B cell (primary cell): ENCODE results near the gene ARRDC1. TPM values are rescaled to one million over a fixed set of nuclear protein-coding genes. Genes with fewer than 3 reads are reported as not detected.

Experiments used
- ATAC-seq: fragments of 200-7000 bp; cut with Tn5 transposase; one replicate; pipeline ENCODE4 v1.10.0; 2021; ENCODE audit warnings: low read depth, mild to moderate bottlenecking, moderate number of reproducible peaks, moderate library complexity
- CTCF ChIA-PET: fragments of 350-600 bp; sonication (Branson Sonifier 250); formaldehyde crosslinking; loops from one replicate; lab custom pipeline; 2021; ENCODE audit warnings: antibody characterized with exemption, inconsistent platforms; lab: Charles Lee
- POLR2A ChIA-PET: fragments of 350-600 bp; sonication (Branson Sonifier 250); formaldehyde crosslinking; loops from one replicate; lab custom pipeline; 2021; ENCODE audit warnings: antibody characterized with exemption; lab: Charles Lee
- DNase-seq: peaks from one replicate; pipeline ENCODE4 v3.0.0; 2013
- H2AFZ ChIP-seq: 2 replicates; pipeline ENCODE4 v1.6.1; 2012; ENCODE audit warnings: mild to moderate bottlenecking, low read depth, low read length; ENCODE audit not compliant: insufficient read depth, poor library complexity, severe bottlenecking
- H3K27ac ChIP-seq, 2 donors: 1 replicate in 1 of 2; 2 replicates in 1 of 2; pipeline ENCODE4 v1.5.1; 2012 to 2013; ENCODE audit warnings: low read length in 2 of 2, mild to moderate bottlenecking in 2 of 2, moderate library complexity in 1 of 2
- H3K27me3 ChIP-seq, 4 experiments: fragments of 200-600 bp in 1 of 4; sonication (generic) in 1 of 4; replicated peaks in 1 of 4; 1 replicate in 2 of 4; 2 replicates in 2 of 4; pipeline versions ENCODE4 v1.6.1 to v1.7.0; 2013 to 2016; ENCODE audit warnings: low read length in 3 of 4, mild to moderate bottlenecking in 2 of 4, mixed read lengths in 1 of 4, moderate library complexity in 1 of 4; ENCODE audit not compliant: insufficient read depth in 4 of 4, control insufficient read depth in 3 of 4; ENCODE audit errors: control extremely low read depth in 1 of 4
- H3K36me3 ChIP-seq, 2 experiments: replicated peaks in 1 of 2; 1 replicate in 1 of 2; 2 replicates in 1 of 2; pipeline versions ENCODE4 v1.6.1 to v1.7.1; 2013; ENCODE audit warnings: low read length in 1 of 2; ENCODE audit not compliant: insufficient read depth in 2 of 2, control insufficient read depth in 1 of 2; ENCODE audit errors: control extremely low read depth in 1 of 2, extremely low read depth in 1 of 2
- H3K4me1 ChIP-seq, 2 donors: fragments of 200-600 bp in 1 of 2; sonication (generic) in 1 of 2; 1 replicate in 1 of 2; 2 replicates in 1 of 2; pipeline versions ENCODE4 v1.5.1 to v1.6.1; 2013 to 2017; ENCODE audit warnings: low read length in 2 of 2; ENCODE audit not compliant: control insufficient read depth in 2 of 2, insufficient read depth in 2 of 2
- H3K4me2 ChIP-seq: replicated peaks from 2 replicates; pipeline ENCODE3; 2012; ENCODE audit warnings: mild to moderate bottlenecking, low read depth, low read length; ENCODE audit not compliant: poor library complexity, severe bottlenecking
- H3K4me3 ChIP-seq, 5 experiments: fragments of 200-600 bp in 1 of 5; sonication (generic) in 1 of 5; 1 replicate in 3 of 5; 2 replicates in 2 of 5; pipeline versions ENCODE4 v1.5.1 to v1.7.0; 2011 to 2016; ENCODE audit warnings: low read length in 4 of 5, mild to moderate bottlenecking in 4 of 5, low read depth in 2 of 5, control low read depth in 1 of 5, moderate library complexity in 1 of 5; ENCODE audit not compliant: insufficient read depth in 1 of 5; ENCODE audit errors: control extremely low read depth in 1 of 5, extremely low read depth in 1 of 5
- H3K79me2 ChIP-seq: fragments of 200-600 bp; sonication (generic); one replicate; pipeline ENCODE4 v1.6.0; 2016; ENCODE audit warnings: low read length; ENCODE audit not compliant: control insufficient read depth, insufficient read depth
- H3K9ac ChIP-seq: fragments of 200-600 bp; sonication (generic); 2 replicates; pipeline ENCODE4 v1.6.1; 2017; ENCODE audit warnings: mild to moderate bottlenecking, low read length, moderate library complexity
- H3K9me3 ChIP-seq, 3 donors: one replicate each; pipeline versions ENCODE4 v1.6.1 to v1.7.1; 2013; ENCODE audit warnings: low read length in 2 of 3; ENCODE audit not compliant: control insufficient read depth in 2 of 3, insufficient read depth in 1 of 3; ENCODE audit errors: control extremely low read depth in 1 of 3
- H4K20me1 ChIP-seq: 2 replicates; pipeline ENCODE4 v1.6.0; 2012; ENCODE audit warnings: mild to moderate bottlenecking, low read length; ENCODE audit not compliant: insufficient read depth, control insufficient read depth, poor library complexity, severe bottlenecking
- H3K27ac Mint-ChIP-seq: one replicate; pipeline ENCODE4 v1.8.0; 2021; ENCODE audit warnings: mixed read lengths
- H3K27me3 Mint-ChIP-seq: one replicate; pipeline ENCODE4 v1.8.0; 2021; ENCODE audit warnings: mixed read lengths
- H3K4me1 Mint-ChIP-seq: one replicate; pipeline ENCODE4 v1.8.0; 2021; ENCODE audit warnings: mixed read lengths
- H3K4me3 Mint-ChIP-seq: one replicate; pipeline ENCODE4 v1.8.0; 2021; ENCODE audit warnings: mixed read lengths
- H3K9me3 Mint-ChIP-seq: one replicate; pipeline ENCODE4 v1.8.0; 2022; ENCODE audit warnings: mixed read lengths; ENCODE audit not compliant: insufficient read depth
- EZH2 ChIP-seq: IDR thresholded peaks from 2 replicates; pipeline ENCODE4 v1.6.1; 2012; ENCODE audit warnings: borderline replicate concordance, low read depth, mild to moderate bottlenecking, moderate library complexity, low read length; ENCODE audit not compliant: insufficient read depth, poor library complexity, severe bottlenecking
- WGBS: methylation state at CpG from one replicate; pipeline ENCODE4 v1.1.5; 2013; ENCODE audit warnings: missing lambda C conversion rate; ENCODE audit not compliant: insufficient coverage; 5-methylcytosine and 5-hydroxymethylcytosine counted together
- intact Hi-C: fragments of 100-400 bp; cut with micrococcal nuclease; formaldehyde crosslinking; loops from one replicate; pipeline ENCODE4 v1.10.0; 2022
- polyA plus RNA-seq: library from polyadenylated mRNA; depleted of rRNA; stranded (reverse); fragments of >200 nt; gene quantifications from 2 replicates; pipeline ENCODE4 v1.2.3, GENCODE V29; 2012
- total RNA-seq, 2 donors: library from RNA; stranded (reverse); fragments of 120-200 nt in 1 of 2; gene quantifications; 1 replicate in 1 of 2; 2 replicates in 1 of 2; pipeline versions ENCODE4 v1.2.3 to v1.2.4, GENCODE V29; 2013 to 2022
- TF ChIP-seq, protein P1 (sequence below): fragments of 200-600 bp; IDR thresholded peaks from one replicate; pipeline ENCODE4 v1.8.0; 2022; ENCODE audit warnings: antibody characterized with exemption, mild to moderate bottlenecking

ARRDC1 gene
- total and polyA plus RNA-seq, 2 donors (not counting 1 experiment from before 2014, with no cell fraction given) = 89.2 to 227 TPM

DNA sequence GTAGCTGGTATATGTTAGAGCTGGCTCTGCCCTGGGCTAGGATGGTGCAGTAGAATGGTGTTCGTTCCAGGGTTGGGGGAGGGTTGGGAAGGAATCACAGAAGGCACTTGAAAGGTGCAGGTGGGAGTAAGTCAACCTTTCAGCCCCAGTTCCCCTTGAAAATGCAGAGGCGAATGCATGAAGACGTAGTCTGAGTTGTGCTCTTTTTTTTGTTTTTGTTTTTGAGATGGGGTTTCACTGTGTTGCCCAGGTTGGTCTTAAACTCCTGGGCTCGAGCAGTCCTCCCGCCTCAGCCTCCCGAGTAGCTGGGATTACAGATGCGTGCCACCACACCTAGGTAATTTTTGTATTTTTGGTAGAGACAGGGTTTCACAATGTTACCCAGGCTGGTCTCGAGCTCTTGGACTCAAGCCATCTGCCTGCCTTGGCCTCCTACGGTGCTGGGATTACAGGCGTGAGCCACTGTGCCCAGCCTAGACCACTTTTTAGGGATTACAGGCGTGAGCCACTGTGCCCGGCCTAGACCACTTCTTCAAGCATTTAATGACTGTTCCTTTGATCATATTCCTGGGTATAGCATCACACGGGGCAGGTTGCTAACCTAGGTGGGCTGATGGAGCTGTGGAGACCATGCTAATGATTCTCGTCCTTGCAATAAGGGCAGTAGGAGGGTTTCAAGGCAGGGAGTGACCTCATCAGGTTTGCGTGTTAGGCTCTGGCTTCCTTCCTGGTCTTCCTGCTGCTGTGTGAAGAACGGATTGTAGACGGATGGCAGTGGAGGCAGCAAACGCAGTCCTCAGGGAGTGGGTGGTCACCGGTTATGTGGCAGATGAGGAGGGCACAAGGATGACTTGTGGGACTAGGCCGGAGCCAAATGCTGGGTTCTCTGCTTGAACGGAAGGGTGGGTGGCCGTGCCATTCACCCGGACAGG, 27.0 kb downstream of the ARRDC1 start:
- Mint-ChIP-seq H3K4me3 (no peak overlapping the region), H3K27me3 (no peaks in the 10 kb centered on the region), H3K4me1 (peaks cover 55% of the 10 kb centered on the region), H3K9me3 (no peaks in the 10 kb centered on the region), H3K27ac (peak overlapping the region; percentile 53)
- no peaks in the 10 kb centered on the region for H3K36me3 ChIP-seq
- no peaks in the 10 kb centered on the region for H3K9me3 ChIP-seq
- no peak for DNase-seq
- WGBS = 68% methylated on average over 19 of the region's 23 CpGs
- no peak overlapping the region for H3K4me3 ChIP-seq
- TF ChIP-seq, protein P1, sequence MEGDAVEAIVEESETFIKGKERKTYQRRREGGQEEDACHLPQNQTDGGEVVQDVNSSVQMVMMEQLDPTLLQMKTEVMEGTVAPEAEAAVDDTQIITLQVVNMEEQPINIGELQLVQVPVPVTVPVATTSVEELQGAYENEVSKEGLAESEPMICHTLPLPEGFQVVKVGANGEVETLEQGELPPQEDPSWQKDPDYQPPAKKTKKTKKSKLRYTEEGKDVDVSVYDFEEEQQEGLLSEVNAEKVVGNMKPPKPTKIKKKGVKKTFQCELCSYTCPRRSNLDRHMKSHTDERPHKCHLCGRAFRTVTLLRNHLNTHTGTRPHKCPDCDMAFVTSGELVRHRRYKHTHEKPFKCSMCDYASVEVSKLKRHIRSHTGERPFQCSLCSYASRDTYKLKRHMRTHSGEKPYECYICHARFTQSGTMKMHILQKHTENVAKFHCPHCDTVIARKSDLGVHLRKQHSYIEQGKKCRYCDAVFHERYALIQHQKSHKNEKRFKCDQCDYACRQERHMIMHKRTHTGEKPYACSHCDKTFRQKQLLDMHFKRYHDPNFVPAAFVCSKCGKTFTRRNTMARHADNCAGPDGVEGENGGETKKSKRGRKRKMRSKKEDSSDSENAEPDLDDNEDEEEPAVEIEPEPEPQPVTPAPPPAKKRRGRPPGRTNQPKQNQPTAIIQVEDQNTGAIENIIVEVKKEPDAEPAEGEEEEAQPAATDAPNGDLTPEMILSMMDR = no peak
- no peak for TF ChIP-seq EZH2
- peaks cover 63% of the 10 kb centered on the region for H4K20me1 ChIP-seq
- no peak overlapping the region for H2AFZ ChIP-seq
- ATAC-seq = no peak
- CTCF ChIA-PET = no interaction called here
- H3K27ac ChIP-seq = peak overlapping the region in 1 of 2 donors; percentile 48
- intact Hi-C loops = no loop called here
- no peaks in the 10 kb centered on the region for H3K27me3 ChIP-seq
- H3K79me2 ChIP-seq = peaks cover 95% of the 10 kb centered on the region
- H3K4me1 ChIP-seq = peaks cover 30 to 50% of the 10 kb centered on the region in 2 donors
- POLR2A ChIA-PET = interaction anchor here (0.6 kb wide), 1 partner anchor 9 kb away, joined by 6 read pairs; no protein-coding TSS in a partner anchor
- peak overlapping the region; percentile 2 for H3K4me2 ChIP-seq
- H3K9ac ChIP-seq = no peak overlapping the region

DNA sequence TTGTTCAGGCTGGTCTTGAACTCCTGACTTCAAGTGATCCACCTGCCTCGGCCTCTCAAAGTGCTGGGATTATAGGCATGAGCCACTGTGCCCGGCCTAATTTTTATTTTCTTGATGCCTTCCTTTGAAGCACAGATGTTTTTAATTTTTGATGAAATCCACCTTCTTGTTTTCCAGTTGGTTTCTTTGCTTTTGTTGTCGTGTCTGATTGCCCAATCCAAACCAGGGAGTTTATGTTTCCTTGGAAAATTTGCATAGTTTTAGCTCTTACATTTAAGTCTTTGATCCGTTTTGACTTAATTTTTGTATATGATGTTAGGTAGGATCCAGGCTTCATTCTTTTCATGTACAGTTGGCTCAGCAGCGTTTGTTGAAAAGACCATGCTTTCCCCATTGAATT, 28.5 kb downstream of the ARRDC1 start:
- Histone ChIP-seq H3K27ac (no peak overlapping the region), H3K79me2 (peaks cover 95% of the 10 kb centered on the region), H3K9me3 (no peaks in the 10 kb centered on the region), H4K20me1 (peaks cover 59% of the 10 kb centered on the region), H3K9ac (no peak overlapping the region), H2AFZ (no peak overlapping the region), H3K4me1 (peaks cover 21 to 39% of the 10 kb centered on the region in 2 donors), H3K36me3 (no peaks in the 10 kb centered on the region), H3K4me2 (no peak overlapping the region), H3K4me3 (no peak overlapping the region), H3K27me3 (no peaks in the 10 kb centered on the region)
- 94% methylated on average over 2 of the region's 5 CpGs for WGBS
- H3K4me3 Mint-ChIP-seq = no peak overlapping the region
- H3K27me3 Mint-ChIP-seq = no peaks in the 10 kb centered on the region
- no peaks in the 10 kb centered on the region for H3K9me3 Mint-ChIP-seq
- ATAC-seq (no peak), DNase-seq (no peak)
- CTCF ChIA-PET = no interaction called here
- POLR2A ChIA-PET = no interaction called here
- no peak overlapping the region for H3K27ac Mint-ChIP-seq
- intact Hi-C loops = no loop called here
- peaks cover 53% of the 10 kb centered on the region for H3K4me1 Mint-ChIP-seq
- TF ChIP-seq, protein P1 = no peak
- TF ChIP-seq EZH2 = no peak
